Mesenchymal stem cell (in vitro differentiated cells and primary cell): ENCODE measurements around the gene ANKS1B.

Experiments used
- DNase-seq: peaks from one replicate; pipeline ENCODE4 v3.0.0-alpha.2; 2013
- H2AFZ ChIP-seq: one replicate; pipeline ENCODE4 v1.6.1; 2013; ENCODE audit warnings: low read depth, mild to moderate bottlenecking, control low read depth, inconsistent platforms, low read length, moderate library complexity
- H2AK5ac ChIP-seq: 2 replicates; pipeline ENCODE4 v1.6.1; 2013; ENCODE audit warnings: low read length, moderate library complexity, mild to moderate bottlenecking, inconsistent platforms; ENCODE audit not compliant: severe bottlenecking
- H2BK120ac ChIP-seq: one replicate; pipeline ENCODE4 v1.6.1; 2013; ENCODE audit warnings: low read depth, mild to moderate bottlenecking, inconsistent platforms, low read length, moderate library complexity
- H2BK12ac ChIP-seq, 2 experiments: one replicate each; pipeline ENCODE4 v1.6.1; 2013; ENCODE audit warnings: inconsistent platforms in 2 of 2, low read length in 2 of 2, mild to moderate bottlenecking in 2 of 2, moderate library complexity in 2 of 2, control low read depth in 1 of 2
- H2BK15ac ChIP-seq: one replicate; pipeline ENCODE4 v1.6.1; 2013; ENCODE audit warnings: mild to moderate bottlenecking, low read depth, inconsistent platforms; ENCODE audit not compliant: poor library complexity, severe bottlenecking
- H2BK5ac ChIP-seq: 2 replicates; pipeline ENCODE4 v1.6.1; 2013; ENCODE audit warnings: low read depth, mild to moderate bottlenecking, low read length, control low read depth, inconsistent platforms; ENCODE audit not compliant: poor library complexity, severe bottlenecking
- H3K14ac ChIP-seq, 2 experiments: one replicate each; pipeline ENCODE4 v1.6.1; 2013; ENCODE audit warnings: inconsistent platforms in 2 of 2, low read length in 2 of 2, control low read depth in 1 of 2, mild to moderate bottlenecking in 1 of 2, moderate library complexity in 1 of 2
- H3K18ac ChIP-seq, 2 experiments: one replicate each; pipeline ENCODE4 v1.6.1; 2013; ENCODE audit warnings: inconsistent platforms in 2 of 2, low read length in 2 of 2, control low read depth in 1 of 2, low read depth in 1 of 2, mild to moderate bottlenecking in 1 of 2
- H3K23ac ChIP-seq, 2 experiments: one replicate each; pipeline ENCODE4 v1.6.1; 2013; ENCODE audit warnings: inconsistent platforms in 2 of 2, low read length in 2 of 2, mild to moderate bottlenecking in 2 of 2, moderate library complexity in 2 of 2, control low read depth in 1 of 2
- H3K27ac ChIP-seq: 2 replicates; pipeline ENCODE4 v1.5.1; 2013; ENCODE audit warnings: mild to moderate bottlenecking, moderate library complexity, low read length, control low read depth, inconsistent platforms; ENCODE audit not compliant: poor library complexity, severe bottlenecking
- H3K27me3 ChIP-seq, 2 experiments: 2 replicates each; pipeline versions ENCODE4 v1.6.1 to v1.7.0; 2013; ENCODE audit warnings: low read length in 2 of 2, mild to moderate bottlenecking in 2 of 2, moderate library complexity in 2 of 2, control low read depth in 1 of 2, inconsistent platforms in 1 of 2; ENCODE audit not compliant: control insufficient read depth in 1 of 2, insufficient read depth in 1 of 2
- H3K36me3 ChIP-seq, 2 experiments: 2 replicates each; pipeline versions ENCODE4 v1.6.1 to v1.7.0; 2013; ENCODE audit warnings: low read length in 2 of 2, control low read depth in 1 of 2, inconsistent platforms in 1 of 2, low read depth in 1 of 2, mild to moderate bottlenecking in 1 of 2; ENCODE audit not compliant: insufficient read depth in 2 of 2, control insufficient read depth in 1 of 2
- H3K4ac ChIP-seq, 2 experiments: one replicate each; pipeline ENCODE4 v1.6.1; 2013; ENCODE audit warnings: inconsistent platforms in 2 of 2, low read length in 2 of 2, mild to moderate bottlenecking in 2 of 2, moderate library complexity in 2 of 2, control low read depth in 1 of 2, low read depth in 1 of 2
- H3K4me1 ChIP-seq: 2 replicates; pipeline ENCODE4 v1.6.1; 2013; ENCODE audit warnings: low read depth, low read length, control low read depth; ENCODE audit not compliant: control insufficient read depth, insufficient read depth
- H3K4me2 ChIP-seq: 2 replicates; pipeline ENCODE4 v1.6.1; 2013; ENCODE audit warnings: low read length, mild to moderate bottlenecking, inconsistent platforms; ENCODE audit not compliant: poor library complexity, severe bottlenecking
- H3K4me3 ChIP-seq, 2 experiments: 2 replicates each; pipeline versions ENCODE4 v1.5.1 to v1.7.0; 2013; ENCODE audit warnings: low read length in 2 of 2, mild to moderate bottlenecking in 2 of 2, control low read depth in 1 of 2, low read depth in 1 of 2; ENCODE audit not compliant: insufficient read depth in 1 of 2
- H3K79me1 ChIP-seq: replicated peaks from 2 replicates; pipeline ENCODE4 v1.6.1; 2013; ENCODE audit warnings: mild to moderate bottlenecking, control low read depth, low read length, inconsistent platforms; ENCODE audit not compliant: poor library complexity, severe bottlenecking
- H3K9ac ChIP-seq: 2 replicates; pipeline ENCODE4 v1.7.0; 2013; ENCODE audit warnings: mild to moderate bottlenecking, low read length, moderate library complexity
- H3K9me3 ChIP-seq: 2 replicates; pipeline ENCODE4 v1.7.0; 2013; ENCODE audit warnings: mild to moderate bottlenecking, low read length; ENCODE audit not compliant: control insufficient read depth
- H4K8ac ChIP-seq: one replicate; pipeline ENCODE4 v1.6.1; 2013; ENCODE audit warnings: inconsistent platforms, mild to moderate bottlenecking, low read length, moderate library complexity
- H4K91ac ChIP-seq: one replicate; pipeline ENCODE4 v1.6.1; 2013; ENCODE audit warnings: mild to moderate bottlenecking, low read length, inconsistent platforms
- WGBS: methylation state at CpG from one replicate; pipeline ENCODE4 v1.1.7; 2013; ENCODE audit warnings: mixed read lengths; 5-methylcytosine and 5-hydroxymethylcytosine counted together

The ANKS1B gene

DNA sequence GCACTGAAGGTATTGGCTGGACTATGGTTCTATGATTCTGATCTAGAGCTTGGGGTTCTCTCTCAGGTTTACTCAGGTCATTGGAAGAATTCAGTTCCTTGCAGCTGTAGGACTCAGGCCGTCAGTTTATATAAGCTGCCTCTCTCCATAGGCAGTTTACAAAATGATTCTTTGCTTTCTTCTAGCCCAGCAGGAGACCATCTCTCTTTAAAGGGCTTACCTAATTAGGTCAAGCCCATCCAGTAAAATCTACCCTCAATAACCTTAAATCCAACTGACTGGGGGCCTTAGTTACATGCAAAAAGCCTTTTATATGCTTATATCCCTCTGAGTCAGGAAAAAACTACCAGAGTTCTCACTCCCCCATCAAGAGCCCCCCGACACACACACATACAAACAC is 417.7 kb downstream of the ANKS1B start:
- Histone ChIP-seq H3K79me1 (no peaks in the 10 kb centered on the region), H3K23ac (no peak overlapping the region), H4K91ac (no peak overlapping the region), H2AK5ac (no peak overlapping the region), H3K4ac (no peak overlapping the region), H3K4me1 (no peaks in the 10 kb centered on the region), H3K9ac (no peak overlapping the region), H3K36me3 (no peaks in the 10 kb centered on the region), H3K27me3 (no peaks in the 10 kb centered on the region), H2BK12ac (no peak overlapping the region), H2BK15ac (no peak overlapping the region), H3K4me3 (no peak overlapping the region), H2AFZ (no peak overlapping the region), H3K4me2 (no peak overlapping the region), H2BK5ac (no peak overlapping the region), H3K14ac (no peak overlapping the region), H3K18ac (no peak overlapping the region), H3K9me3 (peaks cover 28% of the 10 kb centered on the region), H2BK120ac (no peak overlapping the region), H4K8ac (no peak overlapping the region), H3K27ac (no peak overlapping the region)
- DNase-seq = no peak
- WGBS = 53% methylated on average over 1 of the region's 2 CpGs

DNA sequence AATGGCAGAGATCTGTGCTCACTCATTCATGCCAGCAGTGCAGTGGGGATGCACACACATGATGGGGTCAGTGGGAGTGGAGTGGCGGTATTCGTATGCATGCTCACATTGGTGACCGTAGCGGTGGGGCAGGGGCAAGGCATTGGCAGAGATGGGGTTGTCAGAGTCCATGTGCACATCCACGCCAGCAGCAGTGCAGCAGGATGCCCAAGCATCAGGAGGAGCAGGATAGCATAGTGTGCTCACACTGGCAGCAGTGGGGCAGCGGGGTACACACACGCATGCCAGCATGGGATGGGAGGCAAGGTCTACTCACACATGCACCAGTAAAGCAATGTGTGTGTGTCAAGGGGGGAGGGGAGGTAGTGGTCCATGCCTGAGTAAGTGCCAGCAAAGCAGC is 426.6 kb downstream of the ANKS1B start:
- DNase-seq = no peak
- Histone ChIP-seq H3K4me1 (no peaks in the 10 kb centered on the region), H3K79me1 (no peaks in the 10 kb centered on the region), H3K27me3 (no peaks in the 10 kb centered on the region), H3K14ac (peak overlapping the region in 1 of 2 experiments; percentile 56), H4K8ac (no peak overlapping the region), H3K18ac (no peak overlapping the region), H3K27ac (no peak overlapping the region), H4K91ac (peak overlapping the region; percentile 58), H3K4ac (no peak overlapping the region), H3K4me3 (no peak overlapping the region), H2BK120ac (no peak overlapping the region), H2BK5ac (no peak overlapping the region), H2AFZ (no peak overlapping the region), H3K36me3 (no peaks in the 10 kb centered on the region), H3K9ac (no peak overlapping the region), H2BK12ac (no peak overlapping the region), H3K4me2 (no peak overlapping the region), H2AK5ac (no peak overlapping the region), H2BK15ac (no peak overlapping the region), H3K23ac (no peak overlapping the region), H3K9me3 (peaks cover 27% of the 10 kb centered on the region)
- 87% methylated on average over 7 of the region's 7 CpGs for WGBS

DNA sequence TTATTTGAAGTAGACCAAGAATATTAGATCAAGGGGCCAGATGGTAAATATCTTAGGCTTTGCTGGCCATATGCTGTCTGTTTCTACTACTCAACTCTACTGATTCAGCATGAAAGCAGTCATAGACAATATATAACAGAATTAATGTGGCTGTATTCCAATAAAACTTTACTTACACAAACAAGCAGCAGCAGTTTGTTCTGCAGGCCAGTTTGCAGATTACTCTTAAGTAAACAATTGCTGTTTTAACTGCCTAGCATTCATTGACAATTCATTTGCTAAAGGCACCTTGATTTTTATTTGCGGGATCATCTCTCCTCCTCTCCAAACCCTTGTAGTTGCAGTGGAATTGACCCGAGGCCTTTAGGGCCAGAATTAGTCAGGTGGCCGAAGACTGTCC is 431.3 kb downstream of the ANKS1B start:
- H2AFZ ChIP-seq = no peak overlapping the region
- H3K4me2 ChIP-seq = no peak overlapping the region

DNA sequence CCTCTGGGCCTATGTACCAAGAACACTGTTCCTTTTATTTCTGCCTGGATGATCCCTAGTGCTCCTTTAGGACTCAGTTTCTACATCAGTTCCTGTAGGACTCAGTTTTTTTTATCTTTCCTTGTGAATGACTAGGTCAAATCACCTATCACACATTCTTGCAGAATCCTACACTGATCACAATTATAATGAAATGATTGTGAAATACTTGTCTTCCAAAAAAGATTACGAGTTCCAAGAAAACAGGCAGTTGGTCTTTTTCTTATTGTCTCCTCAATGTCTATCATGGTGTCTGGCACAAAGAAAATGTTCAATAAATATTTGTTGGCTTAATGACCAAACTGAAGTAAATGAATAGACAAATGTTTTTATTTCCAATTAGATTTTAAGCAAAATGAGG is 432.7 kb downstream of the ANKS1B start:
- H2AFZ ChIP-seq = no peak overlapping the region
- H3K9ac ChIP-seq = no peak overlapping the region
- no peak overlapping the region for H2AK5ac ChIP-seq
- H2BK5ac ChIP-seq = no peak overlapping the region
- H3K36me3 ChIP-seq = no peaks in the 10 kb centered on the region
- H2BK15ac ChIP-seq = no peak overlapping the region
- H3K27ac ChIP-seq = no peak overlapping the region
- H3K18ac ChIP-seq = no peak overlapping the region
- no peak overlapping the region for H3K14ac ChIP-seq
- no peaks in the 10 kb centered on the region for H3K4me1 ChIP-seq
- no peak overlapping the region for H4K91ac ChIP-seq
- H4K8ac ChIP-seq = no peak overlapping the region
- no peak for DNase-seq
- no peak overlapping the region for H3K4me2 ChIP-seq
- H3K4ac ChIP-seq = no peak overlapping the region
- H3K23ac ChIP-seq = no peak overlapping the region
- peaks cover 8% of the 10 kb centered on the region for H3K9me3 ChIP-seq
- H2BK120ac ChIP-seq = no peak overlapping the region
- H3K4me3 ChIP-seq = no peak overlapping the region
- WGBS = 67% methylated on average over 1 of the region's 1 CpG
- H3K27me3 ChIP-seq = no peaks in the 10 kb centered on the region
- no peak overlapping the region for H2BK12ac ChIP-seq
- no peaks in the 10 kb centered on the region for H3K79me1 ChIP-seq

More for the DNA sequence above, 431.3 kb downstream of the ANKS1B start:
- H3K9ac ChIP-seq = no peak overlapping the region
- no peak overlapping the region for H4K91ac ChIP-seq
- no peak overlapping the region for H3K4me3 ChIP-seq
- no peak overlapping the region for H3K14ac ChIP-seq
- DNase-seq = no peak
- WGBS = 54% methylated on average over 3 of the region's 3 CpGs
- no peak overlapping the region for H3K4ac ChIP-seq
- no peak overlapping the region for H4K8ac ChIP-seq
- H3K4me1 ChIP-seq = no peaks in the 10 kb centered on the region
- H3K79me1 ChIP-seq = no peaks in the 10 kb centered on the region
- H2BK120ac ChIP-seq = no peak overlapping the region
- H3K23ac ChIP-seq = no peak overlapping the region
- H3K36me3 ChIP-seq = no peaks in the 10 kb centered on the region
- H3K18ac ChIP-seq = no peak overlapping the region
- no peak overlapping the region for H2BK5ac ChIP-seq
- no peak overlapping the region for H2BK15ac ChIP-seq
- no peak overlapping the region for H3K27ac ChIP-seq
- H2BK12ac ChIP-seq = no peak overlapping the region
- H2AK5ac ChIP-seq = no peak overlapping the region
- no peaks in the 10 kb centered on the region for H3K27me3 ChIP-seq
- peaks cover 18% of the 10 kb centered on the region for H3K9me3 ChIP-seq
